GM21619 (cell line): Measurements from ENCODE around the gene ZSWIM5.
"Not testable (repeated sequence)": the region's sequence is repeated elsewhere in the genome, so short reads cannot be mapped to it uniquely, and the experiment has no call there.

ENCODE experiments used
- ATAC-seq: cut with Tn5 transposase; IDR thresholded peaks from one replicate; pipeline ENCODE4 v1.9.1; 2021; ENCODE audit not compliant: unreplicated experiment

ZSWIM5 gene

DNA sequence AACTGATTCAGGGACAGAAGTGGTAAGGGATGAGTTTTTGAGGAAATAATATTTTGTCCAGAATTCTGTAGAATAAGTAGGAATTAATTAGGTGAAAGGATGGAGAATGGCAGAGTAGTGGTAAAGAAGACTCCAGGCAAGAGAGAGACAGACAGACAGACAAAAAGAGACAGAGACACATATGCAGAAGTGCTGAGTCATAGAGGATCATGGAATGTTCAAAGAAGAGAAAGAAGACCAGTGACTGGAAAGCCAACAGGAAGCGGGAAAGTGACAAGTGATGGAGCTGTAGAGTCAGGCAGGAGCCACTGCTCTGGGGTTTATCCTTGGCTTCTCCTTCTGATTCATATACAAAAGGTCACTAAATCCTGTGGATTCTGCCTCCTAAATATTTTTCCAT is 108.5 kb downstream of the ZSWIM5 start:
- ATAC-seq = no peak

DNA sequence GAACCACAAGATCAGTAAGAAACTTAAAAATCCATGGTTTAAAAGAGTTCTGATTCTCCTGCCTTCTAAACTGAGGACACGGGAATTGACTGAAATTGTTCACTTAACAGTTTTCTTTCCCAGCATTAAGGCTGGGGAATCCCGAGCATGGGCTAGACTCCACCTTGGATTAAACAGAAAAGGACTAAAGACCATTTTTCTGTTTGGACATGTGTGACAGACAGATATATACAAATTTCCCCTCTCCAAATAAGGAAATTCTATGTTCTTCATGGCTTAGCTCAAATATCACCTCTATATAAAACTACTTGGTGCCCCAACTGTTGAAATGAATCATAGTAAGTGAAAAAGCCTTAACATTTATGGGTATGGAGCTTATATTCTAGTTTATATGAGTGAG is 109.3 kb downstream of the ZSWIM5 start:
- ATAC-seq = no peak

DNA sequence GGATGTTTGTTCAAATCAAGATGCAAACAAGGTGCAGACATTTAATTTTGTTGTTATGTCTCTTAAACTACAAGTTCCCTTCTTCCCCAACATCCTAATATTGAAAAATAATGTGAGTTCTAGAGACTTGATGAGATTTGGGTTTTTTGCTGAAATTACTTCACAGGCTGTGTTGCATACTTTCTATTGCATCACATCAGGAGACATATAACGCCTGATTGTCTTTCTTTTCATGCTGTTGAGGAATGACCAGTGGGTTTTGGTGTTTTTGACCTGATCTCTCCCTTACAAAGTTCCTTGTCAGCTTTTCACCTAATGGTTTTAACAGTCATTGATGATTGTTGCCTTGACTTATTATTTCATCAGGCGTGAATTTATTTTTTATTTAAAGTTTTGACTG is 111.0 kb downstream of the ZSWIM5 start:
- no peak for ATAC-seq

DNA sequence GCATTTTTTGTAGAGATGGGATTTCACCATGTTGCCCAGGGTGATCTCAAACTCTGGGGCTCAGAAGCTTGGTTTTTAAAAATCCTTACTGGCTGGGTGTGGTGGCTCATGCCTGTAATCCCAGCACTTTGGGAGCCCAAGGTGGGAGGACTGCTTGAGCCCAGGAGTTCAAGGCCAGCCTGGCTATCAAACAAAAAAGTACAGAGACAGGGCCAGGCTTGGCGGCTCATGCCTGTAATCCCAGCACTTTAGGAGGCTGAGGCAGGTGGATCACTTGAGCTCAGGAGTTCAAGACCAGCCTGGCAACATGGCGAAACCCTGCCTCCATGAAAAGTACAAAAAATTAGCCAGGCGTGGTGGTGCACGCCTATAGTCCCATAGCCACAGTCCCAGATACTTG is 112.0 kb downstream of the ZSWIM5 start:
- ATAC-seq = not testable (repeated sequence)

DNA sequence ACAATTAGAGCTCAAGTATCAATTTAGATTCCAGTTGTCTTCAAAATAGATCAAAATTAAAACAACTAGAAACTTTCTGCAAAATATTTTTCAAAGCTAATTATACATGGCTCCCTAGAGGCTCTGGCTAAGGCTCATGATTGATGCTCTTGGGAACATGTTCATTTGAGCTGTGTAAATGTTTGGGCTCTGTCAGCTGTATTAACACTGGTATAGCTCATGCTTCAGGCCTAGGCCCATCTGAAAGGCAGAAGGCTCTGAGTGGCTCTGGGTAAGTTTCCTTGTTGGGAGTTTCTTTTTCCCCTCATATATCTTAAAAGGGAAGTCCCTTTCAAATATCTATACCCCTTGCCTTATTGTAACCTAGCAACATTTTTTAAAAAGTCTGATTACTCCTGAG is 113.1 kb downstream of the ZSWIM5 start:
- ATAC-seq = no peak

DNA sequence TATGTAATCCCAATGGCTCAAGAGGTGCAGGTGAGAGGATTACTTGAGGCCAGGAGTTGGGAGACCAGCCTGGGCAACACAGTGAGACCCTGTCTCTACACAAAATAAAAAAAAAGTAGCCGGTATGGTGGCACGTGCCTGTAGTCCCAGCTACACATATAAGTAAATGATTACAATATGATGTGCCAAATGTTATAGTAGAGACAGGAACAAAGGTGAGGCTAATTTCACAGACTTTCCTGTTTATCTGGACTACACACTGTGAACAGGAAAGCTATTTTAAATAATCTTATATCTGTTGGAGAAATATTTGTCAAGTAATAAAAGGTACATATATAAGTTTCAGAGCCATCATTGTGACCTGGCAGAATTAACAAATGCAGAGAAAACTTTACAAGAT is 116.7 kb downstream of the ZSWIM5 start:
- ATAC-seq = no peak

DNA sequence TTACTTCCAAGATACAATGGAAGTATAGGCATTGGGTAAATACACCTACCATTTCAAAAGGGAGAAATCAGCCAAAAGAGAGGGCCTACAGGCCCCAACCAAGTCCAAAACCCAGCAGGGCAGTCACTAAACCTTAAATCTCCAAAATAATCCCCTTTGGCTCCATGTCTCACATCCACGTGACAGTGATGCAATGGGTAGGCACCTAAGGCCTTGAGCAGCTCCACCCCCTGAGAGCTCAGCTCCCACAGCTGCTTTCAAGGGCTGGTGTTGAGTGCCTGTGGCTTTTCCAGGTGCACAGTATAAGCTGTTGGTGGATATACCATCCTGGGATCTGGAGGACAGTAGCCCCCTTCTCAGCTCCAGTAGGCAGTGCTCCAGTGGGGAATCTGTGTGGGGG is 121.8 kb downstream of the ZSWIM5 start:
- ATAC-seq = no peak

DNA sequence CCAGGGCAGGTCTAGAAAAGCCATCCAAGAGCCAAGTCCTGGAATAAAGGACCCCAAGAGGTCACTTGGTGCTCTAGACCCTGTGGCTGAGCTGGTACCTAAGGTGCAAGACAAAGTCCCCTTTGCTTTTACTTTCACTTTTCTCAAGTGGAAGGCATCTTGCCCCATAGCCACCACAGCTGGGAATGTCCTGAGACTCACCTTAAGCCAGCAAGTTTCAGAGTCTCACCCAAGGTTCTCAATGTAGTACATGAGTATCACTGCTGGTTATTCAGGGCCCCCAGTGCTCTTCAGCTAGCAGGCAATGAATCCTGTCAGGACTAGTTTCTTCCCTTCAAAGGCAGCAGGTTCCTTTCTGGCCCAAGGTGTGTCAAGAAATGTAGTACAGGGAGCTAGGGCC is 126.9 kb downstream of the ZSWIM5 start:
- no peak for ATAC-seq

DNA sequence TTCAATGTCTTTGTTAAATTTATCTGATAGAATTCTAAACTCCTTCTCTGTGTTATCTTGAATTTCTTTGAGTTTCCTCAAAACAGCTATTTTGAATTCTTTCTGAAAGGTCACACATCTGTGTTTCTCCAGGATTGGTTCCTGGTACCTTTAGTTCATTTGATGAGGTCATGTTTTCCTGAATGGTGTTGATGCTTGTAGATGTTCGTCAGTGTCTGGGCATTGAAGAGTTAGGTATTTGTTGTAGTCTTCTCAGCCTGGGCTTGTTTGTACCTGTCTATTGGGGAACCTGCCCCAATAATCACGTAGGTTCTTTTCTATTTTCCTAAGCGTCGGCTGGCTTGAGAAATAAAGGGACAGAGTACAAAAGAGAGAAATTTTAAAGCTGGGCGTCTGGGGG is 129.4 kb downstream of the ZSWIM5 start:
- not testable (repeated sequence) for ATAC-seq

DNA sequence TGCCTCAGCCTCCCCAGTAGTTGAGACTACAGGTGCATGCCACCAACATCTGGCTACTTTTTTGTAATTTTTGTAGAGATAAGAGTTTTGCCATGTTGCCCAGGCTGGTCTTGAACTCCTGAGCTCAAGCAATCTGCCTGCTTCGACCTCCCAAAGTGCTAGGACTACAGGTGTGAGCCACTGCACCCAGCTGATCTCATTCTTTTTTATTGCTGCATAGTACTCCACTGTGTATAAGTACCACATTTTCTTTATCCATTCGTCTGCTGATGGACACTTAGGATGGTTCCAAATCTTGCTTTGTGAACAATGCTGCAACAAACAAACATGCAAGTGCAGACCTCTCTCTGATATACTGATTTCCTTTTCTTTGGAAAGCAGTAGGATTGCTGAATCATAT is 134.8 kb downstream of the ZSWIM5 start:
- ATAC-seq = no peak

DNA sequence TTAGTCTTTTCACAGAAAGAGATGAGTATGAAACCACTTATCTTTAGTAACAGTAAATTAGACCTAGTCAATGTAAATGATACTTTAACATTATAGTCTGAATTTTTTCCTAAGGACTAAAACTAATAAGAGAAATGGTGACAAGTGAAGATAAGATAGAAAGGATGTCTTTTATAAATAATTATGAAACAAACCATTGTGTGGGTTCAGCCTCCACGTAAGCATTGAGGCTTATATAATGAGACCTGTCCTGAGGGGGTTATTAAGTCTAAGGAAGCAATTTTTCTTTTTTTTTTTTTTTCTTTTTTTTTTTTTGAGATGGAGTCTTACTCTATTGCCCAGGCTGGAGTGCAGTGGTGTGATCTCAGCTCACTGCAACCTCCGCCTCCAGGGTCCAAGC is 138.6 kb downstream of the ZSWIM5 start:
- no peak for ATAC-seq

DNA sequence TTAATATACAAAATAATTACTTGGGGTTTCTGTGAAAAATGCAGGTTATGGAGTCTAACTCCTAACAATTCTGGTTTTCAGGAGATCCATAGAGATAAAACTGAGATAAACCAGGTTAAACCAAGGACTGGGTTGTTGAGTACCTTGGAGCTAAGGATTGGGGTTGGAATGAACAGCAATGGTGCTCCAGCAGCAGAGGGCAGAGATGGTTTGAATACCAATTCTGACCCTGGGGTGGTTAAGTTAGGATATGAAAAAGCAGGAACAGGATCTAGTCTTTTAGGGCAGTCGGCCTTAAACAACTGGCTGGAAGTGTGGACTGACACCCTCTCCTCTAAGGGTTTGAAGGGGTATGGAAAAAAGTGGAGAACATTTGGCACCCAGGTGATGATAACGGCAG is 141.3 kb downstream of the ZSWIM5 start:
- ATAC-seq = no peak

DNA sequence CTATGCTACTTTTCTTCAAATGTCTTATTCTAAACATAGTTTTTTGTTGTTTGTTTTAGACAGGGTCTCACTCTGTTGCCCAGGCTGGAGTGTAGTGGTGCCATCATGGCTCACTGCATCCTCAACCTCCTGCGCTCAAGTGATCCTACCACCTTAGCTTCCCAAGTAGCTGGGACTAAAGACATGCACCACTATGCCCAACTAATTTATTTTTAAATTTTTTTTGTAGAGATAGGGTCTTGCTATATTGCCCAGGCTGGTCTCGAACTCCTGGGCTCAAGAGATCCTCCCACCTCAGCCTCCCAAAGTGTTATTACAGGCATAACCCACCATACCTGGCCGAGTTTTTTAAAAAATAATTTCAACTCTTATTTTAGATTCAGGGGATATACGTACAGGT is 143.9 kb downstream of the ZSWIM5 start:
- ATAC-seq = not testable (repeated sequence)

DNA sequence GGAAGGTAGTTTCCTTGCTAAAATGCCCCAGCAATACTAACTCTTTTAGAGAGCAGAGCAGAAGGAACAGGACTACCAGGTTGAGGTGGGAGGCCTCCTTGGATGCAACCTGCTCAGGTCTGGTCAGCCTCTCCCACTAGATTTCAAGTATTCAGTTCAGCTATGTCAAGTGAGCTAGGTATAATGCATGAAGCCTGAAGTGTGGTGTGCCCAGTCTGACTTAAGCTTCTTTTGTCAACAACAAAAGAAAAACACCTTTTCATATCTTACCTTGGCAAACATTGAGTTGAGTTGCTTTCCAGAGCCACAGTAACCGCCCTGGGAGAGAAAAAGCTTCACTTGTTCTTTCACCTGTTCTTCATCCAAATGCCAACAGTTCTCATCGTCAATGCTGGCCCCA is 146.6 kb downstream of the ZSWIM5 start:
- ATAC-seq = no peak

DNA sequence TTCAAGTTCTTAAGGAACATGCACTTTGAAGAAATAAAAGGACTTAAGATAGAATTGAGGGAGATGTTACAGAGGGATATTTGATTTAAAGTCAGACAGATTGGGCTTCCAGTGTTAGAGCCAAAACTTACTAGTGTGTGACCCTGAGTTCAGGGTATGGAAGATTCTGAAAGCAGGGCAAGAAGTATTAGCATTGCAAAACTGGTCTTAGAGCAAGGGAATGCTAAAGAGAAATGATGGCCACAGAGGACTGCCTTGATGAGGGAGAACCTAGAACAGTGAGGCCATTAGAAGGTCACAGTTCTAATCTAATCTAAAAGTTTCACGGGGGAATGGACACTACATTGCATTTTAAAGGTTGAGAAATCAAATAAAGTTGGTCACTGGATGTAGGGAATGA is 148.9 kb downstream of the ZSWIM5 start:
- no peak for ATAC-seq

DNA sequence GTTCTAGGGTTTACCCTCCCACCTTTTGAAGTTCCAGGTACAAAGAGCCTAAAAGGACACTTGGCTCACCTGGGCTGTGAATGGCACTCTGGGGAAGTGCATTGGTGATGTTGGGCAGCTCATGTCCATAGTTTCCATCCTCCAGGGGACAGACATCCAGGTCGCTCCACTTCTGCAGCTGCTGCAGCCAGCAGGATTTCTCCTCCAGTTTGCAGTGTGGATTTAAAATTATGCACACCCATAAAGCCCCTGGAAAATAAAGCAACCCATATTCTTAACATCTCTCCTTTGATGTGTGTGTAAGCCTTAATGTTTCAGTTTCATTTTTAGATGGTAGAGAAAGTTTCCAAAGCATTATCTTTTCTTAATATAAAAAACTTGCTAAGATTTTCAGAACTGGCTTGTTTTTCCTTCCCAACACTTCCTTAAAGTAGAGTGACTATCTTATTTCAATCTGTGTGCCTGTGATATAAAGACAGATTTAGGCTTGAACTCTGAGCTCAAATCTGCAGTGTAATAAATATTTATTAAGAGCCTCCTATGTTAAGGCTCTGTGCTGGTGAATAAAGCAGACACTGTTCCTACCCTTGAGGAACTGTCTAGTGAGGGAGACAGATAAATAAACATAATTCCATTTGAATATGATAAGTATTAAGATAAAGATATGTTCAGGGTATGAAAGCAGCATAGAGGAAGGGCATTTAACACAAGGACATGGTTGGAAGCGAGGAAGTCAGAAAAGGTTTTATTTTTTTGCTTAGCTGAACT is 155.2 kb downstream of the ZSWIM5 start:
- no peak for ATAC-seq

DNA sequence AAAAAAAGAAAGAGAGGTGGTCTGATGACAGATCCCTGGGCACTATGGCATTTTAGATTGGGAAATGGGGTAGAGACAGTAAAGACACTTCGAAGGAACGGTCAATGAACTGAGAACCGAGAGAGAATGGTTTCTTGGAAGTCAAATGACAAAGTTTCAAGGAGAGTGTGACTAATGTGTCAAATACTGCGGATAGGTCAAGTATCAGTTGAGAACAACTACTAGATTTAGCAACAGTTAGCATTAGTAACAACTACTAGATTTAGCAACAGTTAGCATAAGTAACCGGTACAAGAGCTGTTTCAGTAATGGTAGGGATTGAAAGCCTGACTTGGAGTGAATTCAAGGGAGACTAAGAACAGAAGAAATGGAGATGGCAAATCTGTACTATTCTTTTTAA is 159.4 kb downstream of the ZSWIM5 start:
- no peak for ATAC-seq

DNA sequence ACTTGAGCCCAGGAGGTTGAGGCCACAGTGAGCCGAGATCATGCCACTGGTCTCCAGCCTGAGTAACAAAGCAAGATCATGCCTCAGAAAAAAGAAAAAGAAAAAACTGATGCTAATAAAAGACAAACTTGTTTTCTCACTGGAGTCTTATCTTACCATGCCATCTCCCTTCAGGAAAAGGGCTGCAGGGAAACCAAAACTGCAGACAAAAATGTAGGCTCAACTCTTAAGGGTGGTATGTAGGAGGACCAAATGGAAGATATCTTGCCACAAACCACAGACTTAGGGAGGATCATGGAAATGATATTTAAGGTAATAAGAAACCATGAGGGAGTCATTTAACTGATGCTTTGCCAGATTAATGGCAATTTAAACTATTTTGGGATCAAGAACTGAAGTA is 161.5 kb downstream of the ZSWIM5 start:
- no peak for ATAC-seq

DNA sequence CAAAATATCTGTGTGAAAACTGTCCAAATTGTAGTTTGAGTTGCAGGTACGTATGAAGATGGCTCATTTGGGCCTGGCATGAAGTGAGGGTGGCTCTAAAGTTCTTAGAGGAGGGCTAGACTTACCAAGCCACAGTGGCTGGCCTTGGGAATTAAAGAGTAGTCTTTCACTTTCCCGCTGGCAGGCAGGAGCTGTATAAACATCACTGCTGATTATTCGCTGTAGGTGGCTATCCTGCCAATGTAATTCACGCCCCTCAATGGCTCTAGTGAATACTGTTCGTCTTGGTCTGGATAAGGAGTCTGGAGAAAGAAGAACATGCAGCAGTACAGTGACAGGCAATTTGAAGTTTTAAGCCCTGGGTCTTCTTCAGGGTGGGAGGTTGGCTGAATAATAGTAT is 163.3 kb downstream of the ZSWIM5 start:
- no peak for ATAC-seq

DNA sequence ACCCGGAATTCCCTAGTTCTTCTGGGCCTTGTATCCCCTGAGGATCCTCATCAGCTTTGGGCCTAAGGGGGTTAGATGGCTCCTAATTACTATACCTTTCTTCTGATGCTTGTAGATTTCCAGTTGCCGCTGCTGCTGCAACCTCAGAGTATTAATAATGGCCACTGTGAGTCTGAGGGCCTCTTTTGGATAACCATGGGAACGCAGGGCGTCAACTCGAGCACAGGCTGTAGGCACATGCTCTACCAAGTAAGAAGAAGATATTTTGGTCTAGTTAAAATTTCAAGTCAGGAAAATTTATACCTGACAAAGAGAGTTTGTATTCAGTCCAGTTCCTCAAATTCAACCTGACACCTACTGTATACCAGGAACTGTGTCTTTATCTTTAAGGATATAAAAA is 166.1 kb downstream of the ZSWIM5 start:
- ATAC-seq = no peak

DNA sequence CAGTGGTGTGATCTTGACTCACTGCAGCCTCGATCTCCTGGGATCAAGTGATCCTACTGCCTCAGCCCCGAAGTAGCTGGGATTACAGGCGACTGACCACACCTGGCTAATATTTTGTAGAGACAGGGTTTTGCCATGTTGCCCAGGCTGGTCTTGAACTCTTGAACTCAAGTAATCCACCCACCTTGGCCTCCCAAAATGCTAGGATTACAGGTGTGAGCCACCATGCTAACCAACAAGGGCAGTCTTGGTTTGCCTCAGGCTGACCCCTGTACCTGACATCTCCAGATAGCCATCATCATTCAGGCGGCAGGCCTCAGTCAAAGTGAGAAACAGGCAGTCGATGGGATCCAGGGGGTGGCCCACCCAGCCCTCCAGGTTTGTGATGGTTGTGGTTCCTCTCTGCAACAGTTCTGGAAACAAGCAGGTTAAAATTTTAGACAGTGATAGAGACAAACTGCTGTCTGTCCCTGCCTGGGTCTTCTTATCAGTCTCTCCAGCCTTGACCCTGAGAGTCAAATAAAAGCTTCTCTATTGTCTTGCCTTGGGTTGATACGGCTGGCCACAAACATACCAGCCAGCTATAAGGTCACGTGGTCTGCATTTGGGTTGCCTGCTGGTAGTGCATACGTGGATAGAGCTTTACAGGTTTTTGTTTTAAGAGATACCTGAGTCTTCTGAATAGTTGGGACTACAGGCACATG is 167.6 kb downstream of the ZSWIM5 start:
- ATAC-seq = no peak

DNA sequence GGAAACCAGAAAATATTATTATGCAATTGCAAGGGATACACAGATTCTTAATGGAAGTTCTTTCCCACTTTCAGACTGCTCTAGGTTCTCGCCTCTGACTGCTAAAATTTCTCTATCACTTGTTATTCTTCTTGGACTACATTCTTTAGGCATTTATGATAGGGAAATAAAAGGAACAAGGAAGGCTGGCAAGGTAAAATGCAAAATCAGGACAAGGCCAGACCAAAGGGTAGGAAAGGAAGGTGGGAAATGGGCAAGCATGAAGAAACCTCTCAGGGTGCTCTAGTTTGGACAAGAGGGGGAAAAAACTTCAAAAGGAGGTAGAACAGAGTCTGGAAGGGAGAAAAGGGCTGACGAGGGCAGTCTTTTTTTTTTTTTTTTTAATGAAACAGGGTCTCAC is 168.2 kb downstream of the ZSWIM5 start:
- ATAC-seq = no peak

DNA sequence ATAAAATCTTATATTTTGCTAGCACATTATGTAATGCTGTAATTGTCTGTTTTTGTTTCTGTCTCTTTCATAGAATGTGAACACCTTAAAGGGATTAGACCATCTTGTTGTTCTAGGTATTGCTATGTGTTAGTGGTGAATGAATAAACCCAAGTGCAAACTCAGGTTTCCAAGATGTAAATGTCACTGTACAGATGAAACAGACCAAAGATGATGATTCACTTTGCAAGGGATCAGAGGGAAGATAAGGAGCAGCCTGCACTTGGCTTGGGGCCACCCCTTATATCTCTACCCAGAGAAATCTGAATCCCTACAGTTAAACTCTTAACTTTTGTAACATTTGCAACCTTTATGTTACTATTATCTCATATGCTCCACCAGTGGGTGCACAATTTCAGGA is 168.9 kb downstream of the ZSWIM5 start:
- ATAC-seq = no peak
